Measurements from ENCODE around the gene ROPN1L.

DNA sequence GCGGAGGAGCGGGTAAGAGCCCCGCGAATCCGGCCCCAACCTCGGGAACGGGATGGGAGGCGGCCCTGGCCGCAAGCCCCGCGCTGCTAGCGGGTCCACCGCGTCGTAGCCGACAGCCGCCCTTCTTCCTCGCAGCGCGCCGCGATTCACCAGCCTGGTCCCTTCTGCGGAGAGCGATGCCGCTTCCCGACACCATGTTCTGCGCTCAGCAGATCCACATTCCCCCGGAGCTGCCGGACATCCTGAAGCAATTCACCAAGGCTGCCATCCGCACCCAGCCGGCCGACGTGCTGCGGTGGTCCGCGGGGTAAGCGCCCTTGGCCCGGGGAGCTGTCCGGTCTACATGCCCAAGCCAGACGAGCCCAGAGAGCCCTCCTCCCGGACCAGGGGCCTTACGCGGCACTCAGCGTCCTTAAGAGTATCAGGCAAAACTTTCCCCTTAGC lies 335 bp downstream of the ROPN1L start:
- TF ChIP-seq CTCF (IDR thresholded peaks at IDR 0.05 in 2 of 3, conservative IDR thresholded peaks at IDR 0.05 in 1 of 3; ENCODE audit: borderline replicate concordance in 1 of 3, insufficient read depth in 1 of 3, low read depth in 2 of 3, low read length in 2 of 3) (no peak), SRF (IDR thresholded peaks at IDR 0.05; ENCODE audit: low read depth) (no peak), SP1 (IDR thresholded peaks at IDR 0.05; ENCODE audit: low read depth) (no peak), REST (IDR thresholded peaks at IDR 0.05; ENCODE audit: low read depth) (no peak), POLR2A (IDR thresholded peaks at IDR 0.05; ENCODE audit: borderline replicate concordance, extremely low read depth, insufficient read depth, insufficient read length) (no peak), EZH2phosphoT487 (IDR thresholded peaks at IDR 0.05; ENCODE audit: borderline replicate concordance) (no peak), MAX (IDR thresholded peaks at IDR 0.05) (no peak), SIN3A (IDR thresholded peaks at IDR 0.05; ENCODE audit: low read depth) (no peak), POLR2AphosphoS5 (IDR thresholded peaks at IDR 0.05; ENCODE audit: low read depth, low read length) (no peak), TCF7L2 (IDR thresholded peaks at IDR 0.05; ENCODE audit: borderline replicate concordance, extremely low read depth, insufficient read depth, insufficient read length) (no peak), EZH2 (IDR thresholded peaks at IDR 0.05) (no peak)

Data from HCT116 (cell line).